ENCODE results near the gene IFFO2. TPM values are rescaled to one million over a fixed set of nuclear protein-coding genes. Genes with fewer than 3 reads are reported as not detected.

Gene IFFO2
- total and polyA plus RNA-seq, 2 of the 13 experiments (the other 11 are each of a cell fraction or from before 2014, with no cell fraction given), result 7.3 to 16.7 TPM

DNA sequence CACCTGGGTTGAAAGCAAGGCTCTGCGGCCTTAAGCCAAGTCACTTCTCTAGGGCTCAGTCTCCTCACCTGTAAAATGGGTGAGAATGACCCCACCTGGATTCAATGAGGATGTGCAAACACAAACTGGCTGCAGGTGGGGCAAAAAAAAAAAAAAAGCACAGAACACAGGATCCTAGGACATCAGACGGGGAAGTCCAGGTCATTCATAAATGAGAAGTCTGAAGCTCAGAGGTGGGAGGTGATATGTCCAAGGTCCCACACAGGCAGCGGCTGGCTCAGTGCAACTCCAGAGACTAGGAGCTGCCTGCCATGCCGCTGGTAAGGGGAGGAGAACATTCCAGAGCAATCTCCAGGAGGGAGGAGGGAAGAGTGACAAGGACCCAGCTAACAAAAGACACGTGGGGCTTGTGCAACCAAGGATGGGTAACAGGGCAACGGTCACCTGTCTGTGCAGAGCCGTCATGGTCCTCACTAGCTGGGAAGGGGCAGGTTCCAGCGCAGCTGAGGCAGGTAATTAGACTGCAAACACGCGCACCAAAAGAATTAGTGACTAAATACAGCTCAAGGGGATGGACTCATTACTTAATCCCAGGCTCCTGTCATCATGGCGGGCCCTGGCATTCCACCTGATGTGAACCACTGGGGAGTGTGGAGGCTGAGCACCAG, 19.5 kb downstream of the IFFO2 start (continued):
- TF ChIP-seq RARA (CRISPR knock-in tag; IDR thresholded peaks at IDR 0.05) (peak; percentile 56; the same call in 1 of the 2 replicates), SIX4 (CRISPR knock-in tag; IDR thresholded peaks at IDR 0.05) (no peak), FOSL2 (CRISPR knock-in tag; IDR thresholded peaks at IDR 0.05) (peak; percentile 21), MZF1 (CRISPR knock-in tag; IDR thresholded peaks at IDR 0.05; ENCODE audit: borderline replicate concordance) (no peak), MAFG (CRISPR knock-in tag; IDR thresholded peaks at IDR 0.05) (no peak), HNF1B (CRISPR knock-in tag; IDR thresholded peaks at IDR 0.05) (no peak; the same call in 1 of the 2 replicates), PPARG (CRISPR knock-in tag; conservative IDR thresholded peaks at IDR 0.05) (peak; percentile 73), ZNF30 (CRISPR knock-in tag; IDR thresholded peaks at IDR 0.05) (no peak), SP2 (CRISPR knock-in tag; IDR thresholded peaks at IDR 0.05) (no peak), KMT2A (CRISPR knock-in tag; IDR thresholded peaks at IDR 0.05) (no peak; the same call in 1 of the 2 replicates), MATR3 (CRISPR knock-in tag; IDR thresholded peaks at IDR 0.05) (no peak), ISL2 (CRISPR knock-in tag; IDR thresholded peaks at IDR 0.05) (peak; percentile 42; the same call in 1 of the 2 replicates), REL (CRISPR knock-in tag; conservative IDR thresholded peaks at IDR 0.05) (no peak), BHLHE40 (IDR thresholded peaks at IDR 0.05; ENCODE audit: low read length) (peak; percentile 35; the same call in 1 of the 2 replicates), IRX3 (CRISPR knock-in tag; IDR thresholded peaks at IDR 0.05; ENCODE audit: borderline replicate concordance, low read depth) (no peak; the same call in 1 of the 2 replicates)
- TF ChIP-seq, protein P1, sequence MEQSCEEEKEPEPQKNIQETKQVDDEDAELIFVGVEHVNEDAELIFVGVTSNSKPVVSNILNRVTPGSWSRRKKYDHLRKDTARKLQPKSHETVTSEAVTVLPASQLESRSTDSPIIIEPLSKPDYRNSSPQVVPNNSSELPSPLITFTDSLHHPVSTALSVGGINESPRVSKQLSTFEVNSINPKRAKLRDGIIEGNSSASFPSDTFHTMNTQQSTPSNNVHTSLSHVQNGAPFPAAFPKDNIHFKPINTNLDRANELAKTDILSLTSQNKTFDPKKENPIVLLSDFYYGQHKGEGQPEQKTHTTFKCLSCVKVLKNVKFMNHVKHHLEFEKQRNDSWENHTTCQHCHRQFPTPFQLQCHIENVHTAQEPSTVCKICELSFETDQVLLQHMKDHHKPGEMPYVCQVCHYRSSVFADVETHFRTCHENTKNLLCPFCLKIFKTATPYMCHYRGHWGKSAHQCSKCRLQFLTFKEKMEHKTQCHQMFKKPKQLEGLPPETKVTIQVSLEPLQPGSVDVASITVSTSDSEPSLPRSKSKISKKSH (CRISPR knock-in tag; IDR thresholded peaks at IDR 0.05; ENCODE audit: borderline replicate concordance), result peak; percentile 21; the same call in 1 of the 2 replicates
- TF ChIP-seq, protein P2, sequence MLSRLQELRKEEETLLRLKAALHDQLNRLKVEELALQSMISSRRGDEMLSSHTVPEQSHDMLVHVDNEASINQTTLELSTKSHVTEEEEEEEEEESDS (CRISPR knock-in tag; IDR thresholded peaks at IDR 0.05; ENCODE audit: borderline replicate concordance), result no peak
- TF ChIP-seq, protein P3, sequence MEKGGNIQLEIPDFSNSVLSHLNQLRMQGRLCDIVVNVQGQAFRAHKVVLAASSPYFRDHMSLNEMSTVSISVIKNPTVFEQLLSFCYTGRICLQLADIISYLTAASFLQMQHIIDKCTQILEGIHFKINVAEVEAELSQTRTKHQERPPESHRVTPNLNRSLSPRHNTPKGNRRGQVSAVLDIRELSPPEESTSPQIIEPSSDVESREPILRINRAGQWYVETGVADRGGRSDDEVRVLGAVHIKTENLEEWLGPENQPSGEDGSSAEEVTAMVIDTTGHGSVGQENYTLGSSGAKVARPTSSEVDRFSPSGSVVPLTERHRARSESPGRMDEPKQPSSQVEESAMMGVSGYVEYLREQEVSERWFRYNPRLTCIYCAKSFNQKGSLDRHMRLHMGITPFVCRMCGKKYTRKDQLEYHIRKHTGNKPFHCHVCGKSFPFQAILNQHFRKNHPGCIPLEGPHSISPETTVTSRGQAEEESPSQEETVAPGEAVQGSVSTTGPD (CRISPR knock-in tag; IDR thresholded peaks at IDR 0.05), result no peak
- TF ChIP-seq, protein P4, sequence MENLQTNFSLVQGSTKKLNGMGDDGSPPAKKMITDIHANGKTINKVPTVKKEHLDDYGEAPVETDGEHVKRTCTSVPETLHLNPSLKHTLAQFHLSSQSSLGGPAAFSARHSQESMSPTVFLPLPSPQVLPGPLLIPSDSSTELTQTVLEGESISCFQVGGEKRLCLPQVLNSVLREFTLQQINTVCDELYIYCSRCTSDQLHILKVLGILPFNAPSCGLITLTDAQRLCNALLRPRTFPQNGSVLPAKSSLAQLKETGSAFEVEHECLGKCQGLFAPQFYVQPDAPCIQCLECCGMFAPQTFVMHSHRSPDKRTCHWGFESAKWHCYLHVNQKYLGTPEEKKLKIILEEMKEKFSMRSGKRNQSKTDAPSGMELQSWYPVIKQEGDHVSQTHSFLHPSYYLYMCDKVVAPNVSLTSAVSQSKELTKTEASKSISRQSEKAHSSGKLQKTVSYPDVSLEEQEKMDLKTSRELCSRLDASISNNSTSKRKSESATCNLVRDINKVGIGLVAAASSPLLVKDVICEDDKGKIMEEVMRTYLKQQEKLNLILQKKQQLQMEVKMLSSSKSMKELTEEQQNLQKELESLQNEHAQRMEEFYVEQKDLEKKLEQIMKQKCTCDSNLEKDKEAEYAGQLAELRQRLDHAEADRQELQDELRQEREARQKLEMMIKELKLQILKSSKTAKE (CRISPR knock-in tag; IDR thresholded peaks at IDR 0.05; ENCODE audit: borderline replicate concordance), result no peak
- TF ChIP-seq, protein P5, sequence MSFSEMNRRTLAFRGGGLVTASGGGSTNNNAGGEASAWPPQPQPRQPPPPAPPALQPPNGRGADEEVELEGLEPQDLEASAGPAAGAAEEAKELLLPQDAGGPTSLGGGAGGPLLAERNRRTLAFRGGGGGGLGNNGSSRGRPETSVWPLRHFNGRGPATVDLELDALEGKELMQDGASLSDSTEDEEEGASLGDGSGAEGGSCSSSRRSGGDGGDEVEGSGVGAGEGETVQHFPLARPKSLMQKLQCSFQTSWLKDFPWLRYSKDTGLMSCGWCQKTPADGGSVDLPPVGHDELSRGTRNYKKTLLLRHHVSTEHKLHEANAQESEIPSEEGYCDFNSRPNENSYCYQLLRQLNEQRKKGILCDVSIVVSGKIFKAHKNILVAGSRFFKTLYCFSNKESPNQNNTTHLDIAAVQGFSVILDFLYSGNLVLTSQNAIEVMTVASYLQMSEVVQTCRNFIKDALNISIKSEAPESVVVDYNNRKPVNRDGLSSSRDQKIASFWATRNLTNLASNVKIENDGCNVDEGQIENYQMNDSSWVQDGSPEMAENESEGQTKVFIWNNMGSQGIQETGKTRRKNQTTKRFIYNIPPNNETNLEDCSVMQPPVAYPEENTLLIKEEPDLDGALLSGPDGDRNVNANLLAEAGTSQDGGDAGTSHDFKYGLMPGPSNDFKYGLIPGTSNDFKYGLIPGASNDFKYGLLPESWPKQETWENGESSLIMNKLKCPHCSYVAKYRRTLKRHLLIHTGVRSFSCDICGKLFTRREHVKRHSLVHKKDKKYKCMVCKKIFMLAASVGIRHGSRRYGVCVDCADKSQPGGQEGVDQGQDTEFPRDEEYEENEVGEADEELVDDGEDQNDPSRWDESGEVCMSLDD (CRISPR knock-in tag; IDR thresholded peaks at IDR 0.05; ENCODE audit: borderline replicate concordance), result no peak
